Trophoblast cell (in vitro differentiated cells and primary cell): Measurements from ENCODE around the gene GULP1.

Source experiments
- DNase-seq, 2 donors: peaks; one replicate each; pipeline ENCODE4 v3.0.0-alpha.2; 2016
- H2AFZ ChIP-seq: 2 replicates; pipeline ENCODE4 v1.6.1; 2013; ENCODE audit warnings: low read length, moderate library complexity, mild to moderate bottlenecking; ENCODE audit not compliant: insufficient read depth, poor library complexity
- H2AK5ac ChIP-seq: 2 replicates; pipeline ENCODE4 v1.6.1; 2013; ENCODE audit warnings: mild to moderate bottlenecking, low read length
- H2BK120ac ChIP-seq: 2 replicates; pipeline ENCODE4 v1.6.1; 2013; ENCODE audit warnings: low read length, mild to moderate bottlenecking, moderate library complexity; ENCODE audit not compliant: insufficient read depth, poor library complexity
- H2BK12ac ChIP-seq: 2 replicates; pipeline ENCODE4 v1.6.1; 2013; ENCODE audit warnings: mild to moderate bottlenecking, low read length, moderate library complexity
- H2BK5ac ChIP-seq: 2 replicates; pipeline ENCODE4 v1.6.1; 2013; ENCODE audit warnings: low read length, low read depth, moderate library complexity, mild to moderate bottlenecking; ENCODE audit not compliant: poor library complexity
- H3K14ac ChIP-seq: 2 replicates; pipeline ENCODE4 v1.6.1; 2013; ENCODE audit warnings: mild to moderate bottlenecking, low read length
- H3K18ac ChIP-seq: 2 replicates; pipeline ENCODE4 v1.6.1; 2013; ENCODE audit warnings: mild to moderate bottlenecking, low read length
- H3K23ac ChIP-seq: 2 replicates; pipeline ENCODE4 v1.6.1; 2013; ENCODE audit warnings: low read length
- H3K27ac ChIP-seq: 2 replicates; pipeline ENCODE4 v1.5.1; 2013; ENCODE audit warnings: low read depth, mild to moderate bottlenecking, inconsistent platforms, low read length, moderate library complexity
- H3K27me3 ChIP-seq: 2 replicates; pipeline ENCODE4 v1.6.1; 2013; ENCODE audit warnings: inconsistent platforms, mild to moderate bottlenecking, low read length, moderate library complexity; ENCODE audit not compliant: insufficient read depth
- H3K36me3 ChIP-seq, 2 experiments: 1 replicate in 1 of 2; 2 replicates in 1 of 2; pipeline ENCODE4 v1.6.1; 2013; ENCODE audit warnings: low read length in 2 of 2, mild to moderate bottlenecking in 2 of 2, moderate library complexity in 1 of 2; ENCODE audit not compliant: insufficient read depth in 2 of 2, control insufficient read depth in 1 of 2
- H3K4ac ChIP-seq: 2 replicates; pipeline ENCODE4 v1.6.1; 2013; ENCODE audit warnings: low read depth, mild to moderate bottlenecking, low read length, moderate library complexity
- H3K4me1 ChIP-seq, 2 experiments: 1 replicate in 1 of 2; 2 replicates in 1 of 2; pipeline ENCODE4 v1.6.1; 2013; ENCODE audit warnings: low read length in 2 of 2, mild to moderate bottlenecking in 2 of 2, moderate library complexity in 1 of 2; ENCODE audit not compliant: insufficient read depth in 2 of 2, control insufficient read depth in 1 of 2
- H3K4me2 ChIP-seq: 2 replicates; pipeline ENCODE4 v1.6.1; 2013; ENCODE audit warnings: inconsistent platforms, mild to moderate bottlenecking, low read length, moderate library complexity
- H3K4me3 ChIP-seq: 2 replicates; pipeline ENCODE4 v1.5.1; 2013; ENCODE audit warnings: mild to moderate bottlenecking, low read depth, low read length, inconsistent platforms
- H3K79me1 ChIP-seq: one replicate; pipeline ENCODE4 v1.6.1; 2013; ENCODE audit warnings: low read length
- H3K79me2 ChIP-seq: 2 replicates; pipeline ENCODE4 v1.6.1; 2013; ENCODE audit warnings: low read length, mild to moderate bottlenecking; ENCODE audit not compliant: control insufficient read depth, insufficient read depth, poor library complexity
- H3K9ac ChIP-seq: 2 replicates; pipeline ENCODE4 v1.6.1; 2013; ENCODE audit warnings: mild to moderate bottlenecking, low read length
- H3K9me3 ChIP-seq: 2 replicates; pipeline ENCODE4 v1.6.1; 2013; ENCODE audit warnings: low read depth, mild to moderate bottlenecking, control low read depth, inconsistent platforms, low read length; ENCODE audit not compliant: insufficient read depth
- H4K12ac ChIP-seq: 2 replicates; pipeline ENCODE4 v1.6.1; 2013; ENCODE audit warnings: low read depth, mild to moderate bottlenecking, low read length, moderate library complexity
- H4K8ac ChIP-seq: 2 replicates; pipeline ENCODE4 v1.6.1; 2013; ENCODE audit warnings: low read depth, mild to moderate bottlenecking, low read length, moderate library complexity
- H4K91ac ChIP-seq: one replicate; pipeline ENCODE4 v1.6.1; 2013; ENCODE audit warnings: low read depth, mild to moderate bottlenecking, low read length, moderate library complexity
- WGBS: extraction: QIAGEN DNeasy Blood & Tissue Kit; methylation state at CpG from one replicate; pipeline ENCODE4 v1.1.7; 2013; ENCODE audit warnings: missing lambda C conversion rate; ENCODE audit not compliant: insufficient read length, insufficient coverage; ENCODE audit errors: extremely low coverage; 5-methylcytosine and 5-hydroxymethylcytosine counted together

GULP1 gene

DNA sequence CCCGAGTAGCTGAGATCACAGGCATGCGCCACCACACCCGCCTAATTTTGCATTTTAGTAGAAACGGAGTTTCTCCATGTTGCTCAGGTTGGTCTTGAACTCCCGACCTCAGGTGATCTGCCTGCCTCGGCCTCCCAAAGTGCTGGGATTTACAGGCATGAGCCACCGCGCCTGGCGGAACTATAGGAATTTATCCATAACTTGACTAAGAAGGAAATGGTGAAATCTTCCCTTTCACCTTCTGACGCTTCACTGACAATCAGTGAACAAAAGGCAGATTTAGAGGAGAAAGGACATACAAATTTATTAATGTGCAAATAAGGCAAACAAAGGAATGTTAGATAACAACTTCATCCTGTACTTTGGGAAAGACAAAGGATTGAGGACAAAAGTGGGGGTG, 15.4 kb upstream of the GULP1 start:
- WGBS = no CpG with 5 or more reads among the region's 10 CpGs
- Histone ChIP-seq H3K27me3 (no peaks in the 10 kb centered on the region), H4K8ac (no peak overlapping the region), H3K79me1 (no peaks in the 10 kb centered on the region), H3K79me2 (no peaks in the 10 kb centered on the region), H3K36me3 (no peaks in the 10 kb centered on the region), H3K4ac (no peak overlapping the region), H3K14ac (no peak overlapping the region), H2BK120ac (no peak overlapping the region), H2BK12ac (no peak overlapping the region), H3K27ac (no peak overlapping the region), H2AK5ac (no peak overlapping the region), H3K9me3 (no peaks in the 10 kb centered on the region), H4K12ac (no peak overlapping the region), H3K9ac (no peak overlapping the region), H3K4me1 (peaks cover 0 to 2% of the 10 kb centered on the region in 2 experiments), H2AFZ (no peak overlapping the region), H3K4me3 (no peak overlapping the region), H3K4me2 (no peak overlapping the region), H3K18ac (no peak overlapping the region), H2BK5ac (no peak overlapping the region), H3K23ac (no peak overlapping the region), H4K91ac (no peak overlapping the region)
- DNase-seq = no peak

GRCh38 chr2:188277786-188278185, 13.9 kb upstream of the GULP1 start:
- no peak overlapping the region for H3K9ac ChIP-seq
- no peak overlapping the region for H3K18ac ChIP-seq
- H2BK5ac ChIP-seq = no peak overlapping the region
- no peak overlapping the region for H3K4me3 ChIP-seq
- H3K4me1 ChIP-seq = peaks cover 0 to 2% of the 10 kb centered on the region in 2 experiments
- no peaks in the 10 kb centered on the region for H3K9me3 ChIP-seq
- H4K91ac ChIP-seq = no peak overlapping the region
- no peaks in the 10 kb centered on the region for H3K27me3 ChIP-seq
- no peak overlapping the region for H2AFZ ChIP-seq
- no peak overlapping the region for H2AK5ac ChIP-seq
- no CpG with 5 or more reads among the region's 5 CpGs for WGBS
- no peak overlapping the region for H2BK120ac ChIP-seq
- H3K14ac ChIP-seq = no peak overlapping the region
- no peaks in the 10 kb centered on the region for H3K36me3 ChIP-seq
- DNase-seq = no peak
- H3K4me2 ChIP-seq = no peak overlapping the region
- H3K27ac ChIP-seq = no peak overlapping the region
- H3K23ac ChIP-seq = no peak overlapping the region
- no peak overlapping the region for H4K8ac ChIP-seq
- no peaks in the 10 kb centered on the region for H3K79me1 ChIP-seq
- H4K12ac ChIP-seq = no peak overlapping the region
- H2BK12ac ChIP-seq = no peak overlapping the region
- no peak overlapping the region for H3K4ac ChIP-seq
- H3K79me2 ChIP-seq = no peaks in the 10 kb centered on the region

DNA sequence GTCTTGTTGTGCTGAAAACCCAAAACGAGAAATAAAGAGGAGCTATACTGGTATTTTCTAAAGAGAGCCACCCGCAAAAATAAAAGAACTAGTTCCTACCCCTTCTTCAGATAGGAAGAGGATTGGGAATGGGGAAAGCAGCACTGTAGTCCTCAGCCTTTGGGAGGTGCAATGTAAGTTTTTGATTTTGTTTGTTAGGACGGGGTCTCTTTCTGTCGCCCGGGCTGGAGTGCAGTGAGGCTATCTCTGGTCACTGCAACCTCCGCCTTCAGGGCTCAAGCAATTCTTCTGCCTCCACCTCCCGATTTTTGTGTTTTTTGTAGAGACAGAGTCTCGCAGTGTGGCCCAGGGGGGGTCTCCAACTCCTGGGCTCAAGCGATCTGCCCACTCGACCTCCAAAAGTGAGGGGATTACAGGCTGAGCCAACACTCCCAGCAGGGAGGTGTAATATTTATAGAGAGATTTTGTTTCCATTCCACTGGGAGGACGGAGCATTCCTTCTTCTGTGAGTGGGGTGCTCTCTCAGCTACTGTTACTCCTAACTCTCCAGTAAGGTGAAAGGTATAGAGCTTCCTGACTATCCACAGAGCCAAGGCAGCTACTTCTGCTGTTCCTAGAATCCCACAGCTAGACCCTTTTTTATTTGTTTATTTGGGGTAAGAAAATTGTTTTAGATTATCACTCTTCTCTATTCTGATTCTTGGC, 13.1 kb upstream of the GULP1 start:
- Histone ChIP-seq H3K14ac (no peak overlapping the region), H3K4me2 (peak overlapping the region; percentile 47), H3K23ac (no peak overlapping the region), H2BK120ac (no peak overlapping the region), H2BK5ac (no peak overlapping the region), H3K79me2 (no peaks in the 10 kb centered on the region), H2AK5ac (no peak overlapping the region), H3K79me1 (no peaks in the 10 kb centered on the region), H3K27me3 (no peaks in the 10 kb centered on the region), H2BK12ac (no peak overlapping the region), H3K9me3 (no peaks in the 10 kb centered on the region), H3K9ac (no peak overlapping the region), H3K36me3 (no peaks in the 10 kb centered on the region), H3K4ac (no peak overlapping the region), H4K91ac (no peak overlapping the region), H4K12ac (no peak overlapping the region), H3K27ac (no peak overlapping the region), H3K18ac (no peak overlapping the region), H2AFZ (peak overlapping the region; percentile 56), H4K8ac (no peak overlapping the region), H3K4me3 (no peak overlapping the region), H3K4me1 (peaks cover 0 to 2% of the 10 kb centered on the region in 2 experiments)
- whole genome bisulfite sequencing = no CpG with 5 or more reads among the region's 11 CpGs
- DNase-seq = no peak

DNA sequence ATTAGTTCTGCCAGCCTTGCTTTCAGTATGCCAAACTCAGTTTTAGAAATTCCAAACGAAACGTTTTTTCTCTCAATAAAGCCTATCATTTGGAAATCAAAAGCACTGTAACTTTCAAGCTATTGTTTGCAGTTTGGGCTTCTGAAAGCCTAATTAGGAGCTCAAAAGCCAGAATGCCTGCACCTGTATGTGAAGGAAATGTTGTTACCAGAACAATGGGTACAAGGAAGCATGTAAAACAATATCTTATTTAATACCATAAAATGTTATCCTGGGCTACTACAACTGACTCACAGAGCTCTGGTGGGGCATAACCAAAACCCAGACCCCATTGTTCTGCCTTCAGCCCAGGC, 12.6 kb upstream of the GULP1 start:
- H3K36me3 ChIP-seq = no peaks in the 10 kb centered on the region
- no peaks in the 10 kb centered on the region for H3K27me3 ChIP-seq
- H3K4me2 ChIP-seq = no peak overlapping the region
- no peak overlapping the region for H2BK5ac ChIP-seq
- no peak overlapping the region for H3K4me3 ChIP-seq
- no peak for DNase-seq
- H2BK120ac ChIP-seq = no peak overlapping the region
- no peak overlapping the region for H2AK5ac ChIP-seq
- no peak overlapping the region for H3K4ac ChIP-seq
- H4K12ac ChIP-seq = no peak overlapping the region
- WGBS = no CpG with 5 or more reads among the region's 2 CpGs
- no peak overlapping the region for H4K91ac ChIP-seq
- H3K9me3 ChIP-seq = no peaks in the 10 kb centered on the region
- no peak overlapping the region for H4K8ac ChIP-seq
- no peaks in the 10 kb centered on the region for H3K79me1 ChIP-seq
- H3K4me1 ChIP-seq = peaks cover 0 to 2% of the 10 kb centered on the region in 2 experiments
- no peaks in the 10 kb centered on the region for H3K79me2 ChIP-seq
- H3K18ac ChIP-seq = no peak overlapping the region
- no peak overlapping the region for H3K27ac ChIP-seq
- no peak overlapping the region for H2AFZ ChIP-seq
- H3K9ac ChIP-seq = no peak overlapping the region
- no peak overlapping the region for H3K14ac ChIP-seq
- H2BK12ac ChIP-seq = no peak overlapping the region
- H3K23ac ChIP-seq = no peak overlapping the region
